Activated CD8-positive, alpha-beta T cell treated with anti-CD3 and anti-CD28 coated beads for 36 hours (primary cell): ENCODE data around the gene SYNGR4. TPM values are rescaled to one million over a fixed set of nuclear protein-coding genes. Genes with fewer than 3 reads are reported as not detected.

Experiments
- ATAC-seq: fragments of 200-7000 bp; cut with Tn5 transposase; one replicate; pipeline ENCODE4 v1.10.0; 2021; ENCODE audit warnings: mild to moderate bottlenecking, moderate library complexity
- CTCF ChIA-PET: fragments of 350-600 bp; sonication (Branson Sonifier 250); formaldehyde crosslinking; loops from one replicate; lab custom pipeline; 2021; ENCODE audit warnings: antibody characterized with exemption; lab: Charles Lee
- POLR2A ChIA-PET: fragments of 350-600 bp; sonication (Branson Sonifier 250); formaldehyde crosslinking; loops from one replicate; lab custom pipeline; 2021; ENCODE audit warnings: antibody characterized with exemption; lab: Charles Lee
- DNase-seq: peaks from one replicate; pipeline ENCODE4 v3.0.0-alpha.2; 2020
- H3K27ac Mint-ChIP-seq: one replicate; pipeline ENCODE4 v1.8.0; 2021; ENCODE audit warnings: mild to moderate bottlenecking, mixed read lengths
- H3K27me3 Mint-ChIP-seq: one replicate; pipeline ENCODE4 v1.8.0; 2021; ENCODE audit warnings: mixed read lengths
- H3K36me3 Mint-ChIP-seq: one replicate; pipeline ENCODE4 v1.8.0; 2021; ENCODE audit warnings: low read depth, mixed read lengths
- H3K4me1 Mint-ChIP-seq: one replicate; pipeline ENCODE4 v1.8.0; 2021; ENCODE audit warnings: low read depth, mixed read lengths
- H3K4me3 Mint-ChIP-seq: one replicate; pipeline ENCODE4 v1.8.0; 2021; ENCODE audit warnings: mild to moderate bottlenecking, moderate library complexity, mixed read lengths
- H3K9me3 Mint-ChIP-seq: one replicate; pipeline ENCODE4 v1.8.0; 2021; ENCODE audit warnings: mixed read lengths
- CTCF ChIP-seq: fragments of 200-600 bp; IDR thresholded peaks from one replicate; pipeline ENCODE4 v1.8.0; 2022; ENCODE audit warnings: antibody characterized with exemption, mild to moderate bottlenecking
- intact Hi-C: fragments of 100-400 bp; cut with micrococcal nuclease; formaldehyde crosslinking; loops from one replicate; pipeline ENCODE4 v1.10.0; 2022
- total RNA-seq, 2 experiments: library from RNA; stranded (reverse); gene quantifications; one replicate each; pipeline ENCODE4 v1.2.3, GENCODE V29; 2021

Gene SYNGR4
- total RNA-seq, 2 experiments from 2014 or later, result 0.38 TPM; not detected in 1

GRCh38 chr19:48354332-48354992 is 9.7 kb upstream of the SYNGR4 start:
- intact Hi-C loops, result no loop called here
- Mint-ChIP-seq H3K4me3 (no peak overlapping the region), H3K27ac (no peak overlapping the region), H3K4me1 (peaks cover 7% of the 10 kb centered on the region), H3K9me3 (no peaks in the 10 kb centered on the region), H3K27me3 (no peaks in the 10 kb centered on the region), H3K36me3 (peaks cover 9% of the 10 kb centered on the region)
- ChIA-PET CTCF (interaction anchor here (1.0 kb wide), 1 partner anchor 40 kb away, joined by 3 read pairs; no protein-coding TSS in a partner anchor), POLR2A (interaction anchor here (1.2 kb wide), 1 partner anchor 254 kb away, joined by 3 read pairs; no protein-coding TSS in a partner anchor)
- ATAC-seq (no peak), DNase-seq (no peak)
- TF ChIP-seq CTCF, result no peak

- no peak overlapping the region for H3K4me3 Mint-ChIP-seq
- peaks cover 11% of the 10 kb centered on the region for H3K36me3 Mint-ChIP-seq
- peaks cover 7% of the 10 kb centered on the region for H3K4me1 Mint-ChIP-seq
- no peaks in the 10 kb centered on the region for H3K9me3 Mint-ChIP-seq
- no peak overlapping the region for H3K27ac Mint-ChIP-seq
- ATAC-seq (no peak), DNase-seq (no peak)
- no peaks in the 10 kb centered on the region for H3K27me3 Mint-ChIP-seq
- POLR2A ChIA-PET, result no interaction called here
- TF ChIP-seq CTCF, result no peak
- CTCF ChIA-PET, result no interaction called here
- intact Hi-C loops, result no loop called here
Measured at GRCh38 chr19:48355365-48355954, 8.7 kb upstream of the SYNGR4 start.

- Mint-ChIP-seq H3K36me3 (peaks cover 9% of the 10 kb centered on the region), H3K27me3 (no peaks in the 10 kb centered on the region), H3K4me3 (no peak overlapping the region), H3K27ac (no peak overlapping the region), H3K9me3 (no peaks in the 10 kb centered on the region), H3K4me1 (peaks cover 4% of the 10 kb centered on the region)
- ChIA-PET CTCF (no interaction called here), POLR2A (interaction anchor here (1.7 kb wide), 1 partner anchor 25 kb away, joined by 5 read pairs; no protein-coding TSS in a partner anchor)
- DNase-seq, result no peak
- no peak for TF ChIP-seq CTCF
- intact Hi-C loops, result no loop called here
- no peak for ATAC-seq
Measured at GRCh38 chr19:48359123-48359522, 5.0 kb upstream of the SYNGR4 start.

GRCh38 chr19:48361912-48362311 is 2.3 kb upstream of the SYNGR4 start:
- intact Hi-C loops, result loop anchor here (10.0 kb wide), 1 partner anchor 103 kb away; the partner anchor contains the start of gene CYTH2
- ChIA-PET POLR2A (interaction anchor here (0.7 to 1.6 kb wide), 3 partner anchors 15 to 35 kb away, joined by 3 to 4 read pairs (median 3); no protein-coding TSS in a partner anchor), CTCF (interaction anchor here (3.1 kb wide), 1 partner anchor 29 kb away, joined by 25 read pairs; the partner anchor contains the start of gene KDELR1)
- no peaks in the 10 kb centered on the region for H3K9me3 Mint-ChIP-seq
- no peak for TF ChIP-seq CTCF
- ATAC-seq, result no peak
- peaks cover 9% of the 10 kb centered on the region for H3K36me3 Mint-ChIP-seq
- H3K4me1 Mint-ChIP-seq, result peaks cover 10% of the 10 kb centered on the region
- no peaks in the 10 kb centered on the region for H3K27me3 Mint-ChIP-seq
- DNase-seq, result no peak
- no peak overlapping the region for H3K27ac Mint-ChIP-seq
- H3K4me3 Mint-ChIP-seq, result no peak overlapping the region
